Gastroesophageal sphincter (tissue), 4 donors: Measurements from ENCODE around the gene BICC1. TPM values are rescaled to one million over a fixed set of nuclear protein-coding genes. Genes with fewer than 3 reads are reported as not detected.

Experiments used
- ATAC-seq: fragments of 150-250 bp; one replicate; pipeline ENCODE4 v1.9.1; 2016; ENCODE audit warnings: mild to moderate bottlenecking, moderate library complexity
- H3K27ac ChIP-seq, 4 donors: fragments of 200-600 bp; sonication (generic) in 3 of 4; 1 replicate in 3 of 4; 2 replicates in 1 of 4; pipeline ENCODE4 v1.5.1; 2016 to 2019
- H3K27me3 ChIP-seq: fragments of 200-600 bp; sonication (generic); one replicate; pipeline ENCODE4 v1.5.1; 2019
- H3K36me3 ChIP-seq, 2 donors: fragments of 200-600 bp; sonication (generic); one replicate each; pipeline ENCODE4 v1.5.1; 2019; ENCODE audit warnings: control low read depth in 1 of 2
- H3K4me1 ChIP-seq, 3 donors: fragments of 200-600 bp; sonication (generic); 1 replicate in 2 of 3; 2 replicates in 1 of 3; pipeline ENCODE4 v1.5.1; 2016 to 2019; ENCODE audit warnings: control low read depth in 2 of 3
- H3K4me3 ChIP-seq, 2 donors: fragments of 200-600 bp; sonication (generic); one replicate each; pipeline ENCODE4 v1.5.1; 2019; ENCODE audit warnings: mild to moderate bottlenecking in 1 of 2, moderate library complexity in 1 of 2
- H3K9me3 ChIP-seq, 3 donors: fragments of 200-600 bp; sonication (generic); one replicate each; pipeline ENCODE4 v1.5.1; 2017 to 2019; ENCODE audit warnings: control low read depth in 2 of 3
- CTCF ChIP-seq, 4 experiments: fragments of 200-600 bp in 2 of 4; fragments of 450-650 bp in 2 of 4; sonication (generic) in 1 of 4; IDR thresholded peaks; one replicate each; pipeline ENCODE4 v1.5.1; 2017 to 2019; ENCODE audit warnings: antibody characterized with exemption in 4 of 4, mild to moderate bottlenecking in 2 of 4, moderate library complexity in 2 of 4
- EP300 ChIP-seq: sonication (generic); formaldehyde crosslinking; IDR thresholded peaks from one replicate; pipeline ENCODE4 v1.6.1; 2017; ENCODE audit warnings: antibody characterized with exemption, mild to moderate bottlenecking
- POLR2A ChIP-seq, 2 donors: fragments of 450-650 bp; IDR thresholded peaks; one replicate each; pipeline ENCODE4 v1.6.1; 2017; ENCODE audit warnings: antibody characterized with exemption in 2 of 2, mild to moderate bottlenecking in 2 of 2, moderate library complexity in 1 of 2
- POLR2AphosphoS5 ChIP-seq: sonication (generic); formaldehyde crosslinking; IDR thresholded peaks from one replicate; pipeline ENCODE4 v1.6.1; 2017; ENCODE audit warnings: antibody characterized with exemption
- WGBS, 2 donors: methylation state at CpG; one replicate each; pipeline ENCODE4 v1.1.5; 2018; ENCODE audit warnings: low coverage in 1 of 2; 5-methylcytosine and 5-hydroxymethylcytosine counted together
- total RNA-seq, 4 donors: library from RNA; depleted of rRNA; stranded (reverse); fragments of >200 nt; gene quantifications; one replicate each; pipeline ENCODE4 v1.1.0, GENCODE V29; 2016

The BICC1 gene
- total RNA-seq, 4 donors from 2014 or later = 18.6 to 27.8 (median 22.5) TPM

DNA sequence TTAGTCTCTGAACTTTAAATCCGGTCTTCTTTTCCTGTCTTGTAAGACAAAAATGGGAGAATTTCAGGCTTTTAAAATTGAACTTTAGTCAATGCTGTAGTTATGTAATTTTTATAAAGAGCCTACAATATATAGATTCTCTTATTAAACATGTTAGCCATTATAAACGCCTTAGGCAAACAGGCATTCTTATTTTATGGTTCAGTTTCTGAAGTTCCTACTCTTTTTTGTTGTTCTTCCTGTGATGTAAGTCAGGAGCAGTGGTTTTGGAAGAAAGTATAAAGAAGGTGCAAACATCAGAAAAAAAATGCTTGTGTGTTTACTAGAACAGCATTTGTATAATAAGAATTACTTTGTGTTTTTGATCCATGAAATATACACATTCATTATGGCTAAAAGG lies 41.6 kb downstream of the BICC1 start:
- H3K4me3 ChIP-seq = no peak overlapping the region
- 82 to 90% methylated on average over 2 of the region's 2 CpGs for WGBS, 2 donors
- no peak overlapping the region for H3K27ac ChIP-seq
- H3K36me3 ChIP-seq = no peaks in the 10 kb centered on the region
- no peaks in the 10 kb centered on the region for H3K27me3 ChIP-seq
- H3K4me1 ChIP-seq = no peaks in the 10 kb centered on the region
- ATAC-seq = no peak
- peaks cover 0 to 27% (median 0%) of the 10 kb centered on the region in 3 donors for H3K9me3 ChIP-seq
- TF ChIP-seq EP300 (no peak), POLR2AphosphoS5 (no peak), POLR2A (IDR thresholded peaks at IDR 0.05) (no peak), CTCF (IDR thresholded peaks at IDR 0.05) (no peak)

DNA sequence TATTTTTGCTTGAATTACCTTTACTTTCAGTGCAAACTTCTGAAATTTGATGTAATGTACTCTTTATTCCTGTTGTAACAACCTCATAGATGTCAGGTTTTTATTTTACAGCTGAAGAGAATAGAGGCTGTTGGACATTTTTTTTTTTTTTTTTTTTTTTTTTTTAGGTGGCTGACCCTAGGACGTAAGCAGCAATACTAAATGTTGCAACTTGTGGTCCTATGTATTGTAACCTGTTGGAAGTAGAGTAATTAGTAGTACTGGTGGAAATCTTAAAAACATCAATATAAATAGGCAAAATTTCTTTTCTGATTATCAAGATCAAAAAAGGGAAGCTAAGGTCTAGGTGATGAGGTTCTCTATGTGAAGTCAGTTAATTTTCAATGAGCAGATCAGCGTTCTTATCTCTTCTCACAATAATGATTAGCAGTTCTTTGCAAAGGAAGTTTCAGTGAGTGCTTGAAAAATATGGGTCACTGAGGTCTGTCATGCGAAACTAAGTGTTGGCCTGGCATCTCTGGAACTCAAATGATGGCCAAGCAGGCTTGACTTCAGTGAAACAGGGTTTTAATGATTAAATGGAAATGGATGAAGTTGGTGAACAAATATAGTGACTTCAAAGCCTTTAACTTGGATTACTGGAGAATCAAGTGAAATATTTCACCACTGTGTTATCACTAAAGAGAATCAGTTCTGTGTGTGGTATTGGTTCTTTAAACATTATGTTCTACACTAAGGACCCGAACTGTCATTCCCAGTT lies 42.7 kb downstream of the BICC1 start:
- H3K9me3 ChIP-seq = peaks cover 0 to 34% (median 0%) of the 10 kb centered on the region in 3 donors
- H3K36me3 ChIP-seq = no peaks in the 10 kb centered on the region
- TF ChIP-seq POLR2A (IDR thresholded peaks at IDR 0.05) (no peak), CTCF (IDR thresholded peaks at IDR 0.05) (no peak), EP300 (no peak), POLR2AphosphoS5 (no peak)
- no peaks in the 10 kb centered on the region for H3K4me1 ChIP-seq
- WGBS, 2 donors = 91 to 93% methylated on average over 4 of the region's 4 CpGs
- ATAC-seq = no peak
- no peaks in the 10 kb centered on the region for H3K27me3 ChIP-seq
- no peak overlapping the region for H3K4me3 ChIP-seq
- H3K27ac ChIP-seq = no peak overlapping the region

- Histone ChIP-seq H3K27ac (no peak overlapping the region), H3K9me3 (peaks cover 0 to 35% (median 0%) of the 10 kb centered on the region in 3 donors), H3K27me3 (no peaks in the 10 kb centered on the region), H3K4me3 (no peak overlapping the region), H3K36me3 (no peaks in the 10 kb centered on the region), H3K4me1 (no peaks in the 10 kb centered on the region)
- no peak for TF ChIP-seq CTCF (IDR thresholded peaks at IDR 0.05)
- no peak for ATAC-seq
- 93% methylated on average over 2 of the region's 2 CpGs for WGBS, 2 donors
Measured at GRCh38 chr10:58555930-58556311, 43.2 kb downstream of the BICC1 start.

DNA sequence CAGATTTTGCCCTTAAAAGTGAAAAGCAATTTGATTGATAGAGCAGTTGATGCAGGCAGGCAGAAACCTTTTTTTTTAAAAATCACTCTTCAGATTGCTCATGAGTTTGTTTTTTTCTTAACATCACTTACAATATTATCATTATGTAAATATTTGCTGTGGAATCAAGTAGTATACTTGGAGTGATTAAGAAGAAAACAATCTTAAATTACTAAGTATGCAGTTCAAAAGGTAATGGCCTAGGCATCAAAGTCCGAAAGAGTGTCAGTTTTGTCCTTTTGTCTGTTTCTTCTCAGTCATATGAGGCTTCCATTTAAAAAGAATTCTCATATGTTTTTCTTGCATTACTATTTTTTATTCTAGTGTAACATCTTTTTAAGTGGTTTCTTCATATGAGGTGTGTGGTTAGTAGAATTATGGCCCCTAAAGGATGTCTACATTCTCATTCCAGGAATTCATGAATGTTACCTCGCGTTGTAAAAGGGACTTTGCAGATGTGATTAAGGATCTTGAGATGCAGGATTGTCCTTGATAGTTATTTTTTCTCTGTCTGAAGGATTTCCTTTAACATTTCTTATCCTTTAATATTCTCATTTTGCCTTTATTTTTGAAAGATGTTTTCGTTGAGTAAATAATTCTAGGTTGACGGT lies 44.0 kb downstream of the BICC1 start:
- TF ChIP-seq POLR2AphosphoS5 (no peak), POLR2A (IDR thresholded peaks at IDR 0.05) (no peak), CTCF (IDR thresholded peaks at IDR 0.05) (no peak), EP300 (no peak)
- ATAC-seq = no peak
- WGBS, 2 donors = 88 to 98% methylated on average over 4 to 5 of the region's 5 CpGs

GRCh38 chr10:58557714-58558113 lies 45.0 kb downstream of the BICC1 start:
- H3K4me1 ChIP-seq = no peaks in the 10 kb centered on the region
- no peak for ATAC-seq
- no peak overlapping the region for H3K27ac ChIP-seq
- peaks cover 0 to 53% (median 0%) of the 10 kb centered on the region in 3 donors for H3K9me3 ChIP-seq
- no peak overlapping the region for H3K4me3 ChIP-seq
- no peak for TF ChIP-seq POLR2A (IDR thresholded peaks at IDR 0.05)
- no peak for TF ChIP-seq EP300
- TF ChIP-seq POLR2AphosphoS5 = no peak
- no peak for TF ChIP-seq CTCF (IDR thresholded peaks at IDR 0.05)
- no peaks in the 10 kb centered on the region for H3K27me3 ChIP-seq
- H3K36me3 ChIP-seq = no peaks in the 10 kb centered on the region
- WGBS, 2 donors = 88% methylated on average over 1 of the region's 1 CpG

More for the DNA sequence above, 44.0 kb downstream of the BICC1 start:
- H3K27me3 ChIP-seq = no peaks in the 10 kb centered on the region
- no peak overlapping the region for H3K27ac ChIP-seq
- peaks cover 0 to 42% (median 0%) of the 10 kb centered on the region in 3 donors for H3K9me3 ChIP-seq
- H3K4me3 ChIP-seq = no peak overlapping the region
- no peaks in the 10 kb centered on the region for H3K4me1 ChIP-seq
- H3K36me3 ChIP-seq = no peaks in the 10 kb centered on the region
